GM15510 (cell line): ENCODE data around the gene TTLL10.

ENCODE experiments used
- POLR2A ChIP-seq: IDR thresholded peaks from 3 replicates; pipeline ENCODE4 v1.6.1; 2011; ENCODE audit warnings: borderline replicate concordance; ENCODE audit not compliant: insufficient read length; ENCODE audit errors: extremely low read depth

TTLL10 gene

GRCh38 chr1:1232796-1233566 lies 59.3 kb downstream of the TTLL10 start:
- no peak for TF ChIP-seq POLR2A

- TF ChIP-seq POLR2A = no peak
Observed at GRCh38 chr1:1233567-1233892, 59.9 kb downstream of the TTLL10 start.

- TF ChIP-seq POLR2A = no peak
Observed at GRCh38 chr1:1234180-1234808, 60.6 kb downstream of the TTLL10 start.

- no peak for TF ChIP-seq POLR2A
Observed at GRCh38 chr1:1235016-1235744, 61.5 kb downstream of the TTLL10 start.

- no peak for TF ChIP-seq POLR2A
Observed at GRCh38 chr1:1236176-1236763, 62.6 kb downstream of the TTLL10 start.

- TF ChIP-seq POLR2A = no peak
Observed at GRCh38 chr1:1236945-1237873, 63.5 kb downstream of the TTLL10 start.

- TF ChIP-seq POLR2A = no peak
Observed at GRCh38 chr1:1237874-1238701, 64.4 kb downstream of the TTLL10 start.

GRCh38 chr1:1238702-1239178 lies 65.1 kb downstream of the TTLL10 start:
- no peak for TF ChIP-seq POLR2A

GRCh38 chr1:1239227-1239613 lies 65.5 kb downstream of the TTLL10 start:
- no peak for TF ChIP-seq POLR2A

GRCh38 chr1:1239614-1240347 lies 66.1 kb downstream of the TTLL10 start:
- TF ChIP-seq POLR2A = no peak

GRCh38 chr1:1240348-1240732 lies 66.7 kb downstream of the TTLL10 start:
- no peak for TF ChIP-seq POLR2A

GRCh38 chr1:1240822-1241587 lies 67.3 kb downstream of the TTLL10 start:
- no peak for TF ChIP-seq POLR2A
